T-helper 1 cell (primary cell): Measurements from ENCODE around the gene ANO6.
"Not testable (repeated sequence)": the region's sequence is repeated elsewhere in the genome, so short reads cannot be mapped to it uniquely, and the experiment has no call there.

ENCODE experiments used
- DNase-seq, 5 donors: peaks; one replicate each; pipeline ENCODE4 v3.0.0-alpha.2; 2012 to 2020

ANO6 gene

GRCh38 chr12:45214071-45214470 is 1.8 kb upstream of the ANO6 start:
- DNase-seq = no peak

- no peak for DNase-seq
Measured at GRCh38 chr12:45214749-45215418, 1.0 kb upstream of the ANO6 start.

- DNase-seq = peak; percentile 16 to 42 (median 36)
Measured at GRCh38 chr12:45216230-45216982, 511 bp downstream of the ANO6 start.

- DNase-seq = no peak
Measured at GRCh38 chr12:45216983-45217485, 1.1 kb downstream of the ANO6 start.

- DNase-seq = no peak
Measured at GRCh38 chr12:45217846-45218245, 2.0 kb downstream of the ANO6 start.

GRCh38 chr12:45219621-45220020 is 3.7 kb downstream of the ANO6 start:
- no peak for DNase-seq

GRCh38 chr12:45220363-45220931 is 4.6 kb downstream of the ANO6 start:
- no peak for DNase-seq

GRCh38 chr12:45220969-45221368 is 5.1 kb downstream of the ANO6 start:
- DNase-seq = no peak

GRCh38 chr12:45223868-45224267 is 8.0 kb downstream of the ANO6 start:
- no peak for DNase-seq

GRCh38 chr12:45224311-45224710 is 8.4 kb downstream of the ANO6 start:
- DNase-seq = no peak

- DNase-seq = no peak
Measured at GRCh38 chr12:45226021-45226420, 10.1 kb downstream of the ANO6 start.

GRCh38 chr12:45227316-45228067 is 11.6 kb downstream of the ANO6 start:
- DNase-seq = no peak

- DNase-seq = no peak
Measured at GRCh38 chr12:45231515-45232145, 15.7 kb downstream of the ANO6 start.

GRCh38 chr12:45232146-45232755 is 16.4 kb downstream of the ANO6 start:
- no peak for DNase-seq

GRCh38 chr12:45232756-45233372 is 17.0 kb downstream of the ANO6 start:
- DNase-seq = no peak

- peak in 1 of 5 donors; percentile 23 for DNase-seq
Measured at GRCh38 chr12:45234139-45234865, 18.4 kb downstream of the ANO6 start.

- DNase-seq = peak in 1 of 5 donors; percentile 44
Measured at GRCh38 chr12:45235087-45236025, 19.5 kb downstream of the ANO6 start.

- DNase-seq = not testable (repeated sequence)
Measured at GRCh38 chr12:45236383-45236782, 20.5 kb downstream of the ANO6 start.

GRCh38 chr12:45242180-45242579 is 26.3 kb downstream of the ANO6 start:
- DNase-seq = no peak

GRCh38 chr12:45243963-45244362 is 28.1 kb downstream of the ANO6 start:
- no peak for DNase-seq
